ENCODE measurements around the gene PKHD1. TPM values are rescaled to one million over a fixed set of nuclear protein-coding genes. Genes with fewer than 3 reads are reported as not detected.

PKHD1 gene
- total and polyA plus RNA-seq, 2 of the 8 experiments (the other 6 are each of a cell fraction or from before 2014, with no cell fraction given) = 0.06 to 0.09 TPM

DNA sequence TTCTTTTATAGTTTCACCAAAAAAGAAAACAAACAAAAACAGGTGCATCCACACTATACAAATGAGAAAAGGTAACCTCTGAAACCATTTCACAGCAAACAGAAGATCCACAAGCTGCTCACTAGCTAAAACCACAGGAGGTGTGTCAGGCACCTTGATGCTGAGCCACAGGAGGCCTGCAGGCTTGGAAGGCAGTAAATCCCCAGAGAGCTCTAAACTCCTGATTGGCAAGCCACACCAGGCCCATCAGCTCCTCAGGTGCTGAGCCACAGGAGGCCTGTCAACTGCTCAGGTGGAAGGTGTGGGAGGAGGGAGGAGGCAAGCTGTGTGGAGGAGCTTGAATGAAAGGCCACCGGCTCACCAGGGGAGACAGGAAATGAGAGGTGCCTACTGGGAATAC lies 273.0 kb downstream of the PKHD1 start:
- no peak overlapping the region for H3K56ac ChIP-seq (replicated peaks; ENCODE audit: insufficient read length, low read depth, low read length)
- no peak overlapping the region for H3K27ac ChIP-seq (ENCODE audit: low read depth, low read length)
- FAIRE-seq (peak; percentile 58), DNase-seq (ENCODE audit: low read depth in 1 of 2, low spot score in 2 of 2) (peak; percentile 25 to 52)
- no peak overlapping the region for H2AK5ac ChIP-seq (ENCODE audit: low read depth, low read length)
- no peak overlapping the region for H2AFZ ChIP-seq (ENCODE audit: low read length)
- WGBS, 2 experiments (ENCODE audit: extremely low coverage in 1 of 2, insufficient coverage in 1 of 2, insufficient read length in 1 of 2, insufficient replicate concordance in 2 of 2, low coverage in 1 of 2, low lambda C conversion rate in 2 of 2, missing lambda C conversion rate in 1 of 2) = 50% methylated on average over 1 of the region's 1 CpG; no CpG with 5 or more reads in 1 of the 2 experiments
- H3K23ac ChIP-seq (ENCODE audit: insufficient read length) = no peak overlapping the region
- no peak overlapping the region for H3K14ac ChIP-seq (ENCODE audit: insufficient read length)
- H2BK5ac ChIP-seq (ENCODE audit: low read depth, low read length) = no peak overlapping the region
- H3K18ac ChIP-seq (ENCODE audit: extremely low read depth, low read length) = no peak overlapping the region
- no peak overlapping the region for H4K8ac ChIP-seq (ENCODE audit: extremely low read depth, insufficient read depth, low read length)
- H4K5ac ChIP-seq (ENCODE audit: insufficient read length, low read depth, low read length) = no peak overlapping the region
- no peaks in the 10 kb centered on the region for H3K79me2 ChIP-seq (ENCODE audit: control insufficient read depth in 1 of 2, insufficient read depth in 2 of 2, low read length in 2 of 2)
- H3K4me2 ChIP-seq (ENCODE audit: insufficient read depth in 1 of 2, low read depth in 2 of 2, low read length in 2 of 2) = peak overlapping the region in 1 of 2 experiments; percentile 28; a peak in 1 of 4 replicates
- H2BK15ac ChIP-seq (ENCODE audit: low read length) = no peak overlapping the region
- H3K4ac ChIP-seq (replicated peaks; ENCODE audit: insufficient read length, low read depth, low read length) = no peak overlapping the region
- ChIA-PET POLR2A (ENCODE audit: partially characterized antibody) (no interaction called here), CTCF (ENCODE audit: partially characterized antibody) (interaction anchor here (0.8 to 1.6 kb wide), 3 partner anchors 23 to 151 kb away, joined by 3 to 4 read pairs (median 4); no protein-coding TSS in a partner anchor)
- no peak overlapping the region for H2BK12ac ChIP-seq (ENCODE audit: low read depth, low read length)
- no peaks in the 10 kb centered on the region for H4K20me1 ChIP-seq (replicated peaks in 1 of 2; ENCODE audit: control insufficient read depth in 1 of 2, insufficient read depth in 2 of 2, low read length in 2 of 2)
- H3K4me3 ChIP-seq (ENCODE audit: extremely low read depth in 1 of 4, insufficient read depth in 2 of 4, low read depth in 3 of 4, low read length in 4 of 4) = no peak overlapping the region
- no peaks in the 10 kb centered on the region for H3K27me3 ChIP-seq (replicated peaks in 1 of 4; ENCODE audit: control insufficient read depth in 3 of 4, extremely low read depth in 1 of 4, insufficient read depth in 3 of 4, low read length in 3 of 4)
- H3K23me2 ChIP-seq (ENCODE audit: low read depth, low read length) = no peaks in the 10 kb centered on the region
- H3K9ac ChIP-seq (replicated peaks in 1 of 4; ENCODE audit: extremely low read depth in 1 of 4, low read depth in 3 of 4, low read length in 3 of 4) = no peak overlapping the region
- no peaks in the 10 kb centered on the region for H3K79me1 ChIP-seq (ENCODE audit: low read depth, low read length)
- H4K91ac ChIP-seq (replicated peaks; ENCODE audit: insufficient read length, low read length) = no peak overlapping the region
- H2BK120ac ChIP-seq (replicated peaks; ENCODE audit: low read depth, low read length) = no peak overlapping the region
- H3K9me3 ChIP-seq (ENCODE audit: insufficient read depth in 2 of 2, low read depth in 1 of 2, low read length in 1 of 2) = no peaks in the 10 kb centered on the region
- no peaks in the 10 kb centered on the region for H3K36me3 ChIP-seq (ENCODE audit: control insufficient read depth in 2 of 4, insufficient read depth in 4 of 4, low read length in 3 of 4)
- H3K4me1 ChIP-seq (replicated peaks in 1 of 4; ENCODE audit: control insufficient read depth in 3 of 4, insufficient read depth in 4 of 4, low read length in 3 of 4) = peaks cover 2 to 8% (median 6%) of the 10 kb centered on the region in 4 experiments; a peak in 6 of 7 replicates
- H2BK20ac ChIP-seq (ENCODE audit: low read length) = no peak overlapping the region
- peak; percentile 82 for TF ChIP-seq NANOG (IDR thresholded peaks at IDR 0.05; ENCODE audit: insufficient read depth, low read depth, low read length, poor library complexity, severe bottlenecking)

Measured in H1 (cell line).